A673 (cell line): ENCODE results near the gene FGF14.

Experiments used
- CTCF ChIP-seq: fragments of 300-800, 200-600 bp; sonication (generic); conservative IDR thresholded peaks from 2 replicates; pipeline ENCODE4 v1.5.1; 2017; ENCODE audit warnings: low read depth, mild to moderate bottlenecking, antibody characterized with exemption, low read length, moderate library complexity, mixed read lengths
- EZH2 ChIP-seq: fragments of 200-600 bp; sonication (generic); IDR thresholded peaks from 2 replicates; pipeline ENCODE4 v1.6.1; 2017; ENCODE audit warnings: borderline replicate concordance, low read depth, mild to moderate bottlenecking, mixed read lengths, antibody characterized with exemption, low read length; ENCODE audit not compliant: poor library complexity, severe bottlenecking

- TF ChIP-seq EZH2 (no peak), CTCF (no peak)
These were observed 693.7 kb downstream of the FGF14 start for GRCh38 chr13:101708115-101708514.
